Left ventricle myocardium inferior (tissue), 1 donor: ENCODE measurements around the gene KRT83. TPM values are rescaled to one million over a fixed set of nuclear protein-coding genes. Genes with fewer than 3 reads are reported as not detected.

Experiments
- DNase-seq: peaks from one replicate; pipeline ENCODE4 v3.0.0-alpha.2; 2020
- H3K27ac ChIP-seq: fragments of 200-600 bp; replicated peaks from 2 replicates; pipeline ENCODE4 v1.8.0; 2021
- H3K27me3 ChIP-seq: fragments of 200-600 bp; 2 replicates; pipeline ENCODE4 v1.8.0; 2021; ENCODE audit warnings: low read depth
- H3K36me3 ChIP-seq: fragments of 200-600 bp; 2 replicates; pipeline ENCODE4 v1.8.0; 2021
- H3K4me1 ChIP-seq: fragments of 200-600 bp; 2 replicates; pipeline ENCODE4 v1.8.0; 2021
- H3K4me3 ChIP-seq: fragments of 200-600 bp; 2 replicates; pipeline ENCODE4 v1.8.0; 2021; ENCODE audit warnings: mild to moderate bottlenecking, moderate library complexity
- H3K9me3 ChIP-seq: fragments of 200-600 bp; replicated peaks from 2 replicates; pipeline ENCODE4 v1.8.0; 2021
- intact Hi-C: fragments of 100-400 bp; cut with micrococcal nuclease; formaldehyde crosslinking; loops from one replicate; pipeline ENCODE4 v1.11.0; 2022
- total RNA-seq: library from RNA; stranded (reverse); fragmentation: NEBNext Ultra II Directional; extraction: Animal tissue kit (Norgen Biotek cat#: 25700); gene quantifications from one replicate; pipeline ENCODE4 v1.2.1, GENCODE V29; 2021
- TF ChIP-seq, protein P1 (sequence below): fragments of 200-600 bp; IDR thresholded peaks from 2 replicates; pipeline ENCODE4 v1.8.0; 2021; ENCODE audit warnings: antibody characterized with exemption, mild to moderate bottlenecking, borderline replicate concordance
- donor health status: DM: no; HTN: yes; CAD: no; lungs with severe emphysema.

Gene KRT83
- total RNA-seq, 1 donor from 2014 or later, result not detected

DNA sequence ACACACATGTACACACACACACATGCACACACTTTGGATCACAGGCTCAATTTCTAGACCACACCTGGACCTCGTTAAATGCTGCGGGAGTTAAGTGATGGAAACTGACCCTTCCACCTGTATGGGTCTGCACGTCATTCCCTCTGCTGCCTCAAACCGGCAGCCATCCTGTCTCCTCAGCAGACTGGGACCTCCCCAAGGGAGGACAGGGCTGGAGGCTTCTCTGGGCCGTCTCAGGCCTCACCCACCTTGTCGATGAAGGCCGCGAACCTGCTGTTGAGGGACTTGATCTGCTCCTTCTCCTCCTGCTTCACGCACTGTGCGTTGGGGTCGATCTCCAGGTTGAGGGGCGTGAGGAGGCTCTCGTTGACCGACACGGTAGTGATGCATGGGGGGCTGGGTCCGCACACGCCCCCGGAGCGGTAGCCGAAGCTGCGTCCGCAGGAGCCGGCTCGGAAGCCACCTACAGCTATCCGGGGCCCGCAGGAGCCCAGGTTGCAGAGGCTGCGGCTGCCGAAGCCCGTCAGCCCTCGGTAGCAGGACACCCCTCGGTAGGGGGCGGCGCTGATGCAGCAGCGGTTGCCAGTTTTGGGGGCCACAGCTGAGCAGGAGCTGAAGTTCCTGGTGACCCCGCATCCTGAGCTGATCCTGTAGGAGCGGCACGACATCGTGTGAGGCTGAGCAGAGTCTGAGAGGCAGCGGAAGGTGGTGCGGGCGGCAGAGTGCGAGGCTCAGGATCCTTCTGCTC, 45.7 kb upstream of the KRT83 start, which contains the start of gene KRT85:
KRT85 (minus strand) TSS at position 744 of the 748 bp plus-strand sequence; CDS start at position 668, 76 bp downstream.
- intact Hi-C loops, result no loop called here
- DNase-seq, result no peak

DNA sequence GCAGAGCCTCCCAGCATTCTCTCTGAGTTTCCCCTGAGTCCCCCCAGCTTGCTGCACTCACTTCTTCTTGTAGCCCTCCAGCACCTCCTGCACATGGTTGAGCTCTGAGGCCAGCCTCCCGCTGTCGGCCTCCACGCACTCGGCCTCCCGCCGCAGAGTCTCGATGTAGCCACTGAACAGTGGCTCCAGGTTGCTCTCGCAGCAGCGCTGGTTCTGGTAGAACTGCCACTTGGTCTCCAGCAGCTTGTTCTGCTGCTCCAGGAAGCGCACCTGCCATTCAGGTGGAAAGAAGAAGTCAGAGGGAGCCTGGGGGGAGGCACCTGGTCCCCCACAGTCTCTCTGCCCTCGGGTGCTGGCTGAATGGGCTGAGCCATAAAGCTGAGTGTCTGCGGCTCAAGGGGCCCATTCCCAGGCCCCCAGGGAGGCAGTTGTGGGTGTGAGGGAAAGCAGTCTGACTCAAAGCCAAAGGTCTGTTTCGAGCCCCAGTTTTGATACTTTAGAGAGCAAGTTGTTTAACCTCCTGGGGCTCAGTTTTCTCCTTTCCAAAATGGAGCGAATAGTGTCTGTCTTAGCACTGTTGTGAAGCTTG, 43.8 kb upstream of the KRT83 start:
- no peaks in the 10 kb centered on the region for H3K36me3 ChIP-seq
- TF ChIP-seq, protein P1, sequence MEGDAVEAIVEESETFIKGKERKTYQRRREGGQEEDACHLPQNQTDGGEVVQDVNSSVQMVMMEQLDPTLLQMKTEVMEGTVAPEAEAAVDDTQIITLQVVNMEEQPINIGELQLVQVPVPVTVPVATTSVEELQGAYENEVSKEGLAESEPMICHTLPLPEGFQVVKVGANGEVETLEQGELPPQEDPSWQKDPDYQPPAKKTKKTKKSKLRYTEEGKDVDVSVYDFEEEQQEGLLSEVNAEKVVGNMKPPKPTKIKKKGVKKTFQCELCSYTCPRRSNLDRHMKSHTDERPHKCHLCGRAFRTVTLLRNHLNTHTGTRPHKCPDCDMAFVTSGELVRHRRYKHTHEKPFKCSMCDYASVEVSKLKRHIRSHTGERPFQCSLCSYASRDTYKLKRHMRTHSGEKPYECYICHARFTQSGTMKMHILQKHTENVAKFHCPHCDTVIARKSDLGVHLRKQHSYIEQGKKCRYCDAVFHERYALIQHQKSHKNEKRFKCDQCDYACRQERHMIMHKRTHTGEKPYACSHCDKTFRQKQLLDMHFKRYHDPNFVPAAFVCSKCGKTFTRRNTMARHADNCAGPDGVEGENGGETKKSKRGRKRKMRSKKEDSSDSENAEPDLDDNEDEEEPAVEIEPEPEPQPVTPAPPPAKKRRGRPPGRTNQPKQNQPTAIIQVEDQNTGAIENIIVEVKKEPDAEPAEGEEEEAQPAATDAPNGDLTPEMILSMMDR, result no peak
- H3K4me1 ChIP-seq, result no peaks in the 10 kb centered on the region
- no peak overlapping the region for H3K27ac ChIP-seq
- no peak for DNase-seq
- H3K9me3 ChIP-seq, result no peaks in the 10 kb centered on the region
- intact Hi-C loops, result no loop called here
- H3K4me3 ChIP-seq, result no peak overlapping the region
- H3K27me3 ChIP-seq, result peaks cover 81% of the 10 kb centered on the region

More for the DNA sequence above, 45.7 kb upstream of the KRT83 start, which contains the start of gene KRT85:
- Histone ChIP-seq H3K9me3 (no peaks in the 10 kb centered on the region), H3K27ac (no peak within 1 kb of the TSS), H3K36me3 (no peaks in the 10 kb centered on the region), H3K4me3 (no peak within 1 kb of the TSS), H3K27me3 (peaks cover 83% of the 10 kb centered on the region), H3K4me1 (no peaks in the 10 kb centered on the region)
- TF ChIP-seq, protein P1, result no peak

DNA sequence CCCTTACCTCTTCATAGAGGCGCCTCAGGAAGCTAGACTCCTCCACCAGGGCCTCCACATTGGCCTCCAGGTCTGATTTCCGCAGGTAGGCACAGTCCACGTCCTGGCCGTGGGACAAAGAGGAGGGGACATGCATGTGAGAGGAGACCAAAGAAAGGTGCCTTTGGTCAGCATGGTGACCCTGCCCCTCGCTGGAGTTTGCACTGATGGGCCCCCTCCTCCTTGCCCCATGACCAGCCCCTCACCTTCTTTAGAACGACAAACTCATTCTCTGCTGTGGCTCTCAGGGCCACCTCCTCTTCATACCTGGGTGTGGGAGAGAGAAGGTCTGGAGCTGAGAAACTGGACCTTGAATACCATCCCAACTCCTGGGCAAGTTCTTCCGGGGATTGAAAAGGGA, 42.9 kb upstream of the KRT83 start:
- Histone ChIP-seq H3K4me1 (no peaks in the 10 kb centered on the region), H3K27me3 (peaks cover 72% of the 10 kb centered on the region), H3K27ac (no peak overlapping the region), H3K9me3 (no peaks in the 10 kb centered on the region), H3K4me3 (no peak overlapping the region), H3K36me3 (no peaks in the 10 kb centered on the region)
- TF ChIP-seq, protein P1, result no peak
- no peak for DNase-seq
- intact Hi-C loops, result no loop called here

DNA sequence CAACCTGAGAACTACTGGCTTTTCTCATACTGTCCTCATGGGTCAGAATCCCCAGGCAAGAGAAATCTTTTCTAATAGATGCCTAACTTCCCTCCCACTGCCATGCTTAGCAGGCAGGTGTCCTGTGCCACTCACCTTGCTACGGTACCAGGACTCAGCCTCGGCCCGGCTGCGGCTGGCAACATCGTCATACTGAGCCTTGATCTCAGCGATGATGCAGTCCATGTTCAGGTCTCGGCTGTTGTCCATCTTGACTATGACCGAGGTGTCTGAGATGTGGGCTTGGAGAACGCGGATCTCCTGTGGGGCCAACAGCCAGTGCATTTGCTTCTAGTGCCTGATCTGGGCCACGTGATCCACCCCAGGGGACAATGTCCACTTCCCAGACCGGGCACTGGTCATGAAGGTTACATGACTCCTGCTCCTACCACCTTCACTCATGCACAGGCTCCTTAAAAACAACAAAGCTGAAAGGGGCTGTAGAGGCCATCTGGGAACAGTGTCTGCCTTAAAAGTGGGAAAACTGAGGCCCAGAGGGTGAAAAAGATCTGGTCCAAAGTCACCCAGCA, 42.0 kb upstream of the KRT83 start:
- no peak for DNase-seq
- H3K36me3 ChIP-seq, result no peaks in the 10 kb centered on the region
- TF ChIP-seq, protein P1, result no peak
- H3K4me3 ChIP-seq, result no peak overlapping the region
- no peaks in the 10 kb centered on the region for H3K4me1 ChIP-seq
- peaks cover 69% of the 10 kb centered on the region for H3K27me3 ChIP-seq
- H3K9me3 ChIP-seq, result no peaks in the 10 kb centered on the region
- H3K27ac ChIP-seq, result no peak overlapping the region
- intact Hi-C loops, result no loop called here

DNA sequence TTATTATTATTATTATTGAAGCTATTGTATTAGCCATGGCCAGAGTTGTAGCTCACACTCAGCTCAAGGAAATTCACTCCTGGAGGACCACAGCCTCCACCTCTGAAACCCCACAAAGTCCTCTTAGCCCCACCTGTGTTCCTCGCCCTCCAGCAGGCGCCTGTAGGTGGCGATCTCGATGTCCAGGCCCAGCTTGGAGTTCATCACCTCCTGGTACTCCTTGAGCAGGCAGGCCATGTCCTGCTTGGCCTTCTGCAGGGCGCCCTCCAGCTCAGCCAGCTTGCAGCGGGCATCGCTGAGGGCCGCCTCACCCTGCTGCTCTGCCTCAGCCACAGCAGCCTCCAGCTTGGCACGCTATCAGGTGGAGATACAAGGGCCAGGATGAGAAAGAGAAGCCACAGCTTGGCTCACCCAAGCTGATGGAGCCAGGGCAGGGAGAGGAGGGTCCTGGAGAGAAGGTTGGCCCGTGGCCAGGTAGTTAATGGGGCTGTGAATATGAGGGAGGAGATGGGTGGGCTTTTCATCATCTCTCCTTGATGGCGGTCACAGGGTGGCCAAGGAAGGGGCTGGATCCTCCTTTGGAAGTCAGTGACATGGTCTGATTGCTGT, 41.0 kb upstream of the KRT83 start:
- Histone ChIP-seq H3K36me3 (no peaks in the 10 kb centered on the region), H3K4me3 (no peak overlapping the region), H3K27ac (no peak overlapping the region), H3K27me3 (peaks cover 71% of the 10 kb centered on the region), H3K4me1 (no peaks in the 10 kb centered on the region), H3K9me3 (no peaks in the 10 kb centered on the region)
- TF ChIP-seq, protein P1, result no peak
- DNase-seq, result no peak
- intact Hi-C loops, result no loop called here
